Measurements from ENCODE around the gene VKORC1. TPM values are rescaled to one million over a fixed set of nuclear protein-coding genes. Genes with fewer than 3 reads are reported as not detected.

The VKORC1 gene
- total and polyA plus RNA-seq, 2 of the 8 experiments (the other 6 are each of a cell fraction or from before 2014, with no cell fraction given), result 84.1 to 483 TPM

GRCh38 chr16:31094088-31094423, 541 bp downstream of the VKORC1 start:
- FAIRE-seq (no peak), DNase-seq (ENCODE audit: low read depth in 1 of 2, low spot score in 2 of 2) (no peak)
- H3K27me3 ChIP-seq (replicated peaks in 1 of 4; ENCODE audit: control insufficient read depth in 3 of 4, extremely low read depth in 1 of 4, insufficient read depth in 3 of 4, low read length in 3 of 4), result no peaks in the 10 kb centered on the region
- ChIA-PET POLR2A (ENCODE audit: partially characterized antibody) (interaction anchor here (0.7 to 4.2 kb wide), 12 partner anchors 8 to 125 kb away, joined by 3 to 26 read pairs (median 4); partner anchors contain the start of genes FUS, HSD3B7, KAT8 and ZNF646), CTCF (ENCODE audit: partially characterized antibody) (interaction anchor here (1.4 kb wide), 2 partner anchors 20 to 33 kb away, joined by 3 to 5 read pairs; partner anchors contain the start of genes ZNF646 and ZNF668)
- H3K9me3 ChIP-seq (ENCODE audit: insufficient read depth in 2 of 2, low read depth in 1 of 2, low read length in 1 of 2), result no peaks in the 10 kb centered on the region
- H3K4me3 ChIP-seq (ENCODE audit: extremely low read depth in 1 of 4, insufficient read depth in 2 of 4, low read depth in 3 of 4, low read length in 4 of 4), result peak overlapping the region; percentile 87 to 96 (median 92)
- peaks cover 0 to 13% (median 4%) of the 10 kb centered on the region in 4 experiments; a peak in 5 of 8 replicates for H3K36me3 ChIP-seq (ENCODE audit: control insufficient read depth in 2 of 4, insufficient read depth in 4 of 4, low read length in 3 of 4)
- peak overlapping the region; percentile 91 for H3K14ac ChIP-seq (ENCODE audit: insufficient read length)
- peak overlapping the region; percentile 82 for H3K56ac ChIP-seq (replicated peaks; ENCODE audit: insufficient read length, low read depth, low read length)
- H3K79me1 ChIP-seq (ENCODE audit: low read depth, low read length), result peaks cover 10% of the 10 kb centered on the region
- peak overlapping the region; percentile 16; the same call in 1 of the 2 replicates for H3K27ac ChIP-seq (ENCODE audit: low read depth, low read length)
- peak overlapping the region; percentile 89 for H4K5ac ChIP-seq (ENCODE audit: insufficient read length, low read depth, low read length)
- H4K20me1 ChIP-seq (replicated peaks in 1 of 2; ENCODE audit: control insufficient read depth in 1 of 2, insufficient read depth in 2 of 2, low read length in 2 of 2), result peaks cover 4 to 16% of the 10 kb centered on the region in 2 experiments
- no peak overlapping the region for H2AK5ac ChIP-seq (ENCODE audit: low read depth, low read length)
- H4K91ac ChIP-seq (replicated peaks; ENCODE audit: insufficient read length, low read length), result peak overlapping the region; percentile 55
- peaks cover 0 to 9% (median 3%) of the 10 kb centered on the region in 4 experiments; a peak in 4 of 7 replicates for H3K4me1 ChIP-seq (replicated peaks in 1 of 4; ENCODE audit: control insufficient read depth in 3 of 4, insufficient read depth in 4 of 4, low read length in 3 of 4)
- H2BK5ac ChIP-seq (ENCODE audit: low read depth, low read length), result peak overlapping the region; percentile 86; the same call in 1 of the 2 replicates
- peak overlapping the region; percentile 83 for H4K8ac ChIP-seq (ENCODE audit: extremely low read depth, insufficient read depth, low read length)
- WGBS, 2 experiments (ENCODE audit: extremely low coverage in 1 of 2, insufficient coverage in 1 of 2, insufficient read length in 1 of 2, insufficient replicate concordance in 2 of 2, low coverage in 1 of 2, low lambda C conversion rate in 2 of 2, missing lambda C conversion rate in 1 of 2), result 3% methylated on average over 20 of the region's 20 CpGs; no CpG with 5 or more reads in 1 of the 2 experiments
- peaks cover 10% of the 10 kb centered on the region for H3K23me2 ChIP-seq (ENCODE audit: low read depth, low read length)
- H2AFZ ChIP-seq (ENCODE audit: low read length), result peak overlapping the region; percentile 54; the same call in 1 of the 2 replicates
- no peak overlapping the region for H2BK20ac ChIP-seq (ENCODE audit: low read length)
- no peak overlapping the region for H3K23ac ChIP-seq (ENCODE audit: insufficient read length)
- peak overlapping the region; percentile 46 to 83 (median 73) for H3K9ac ChIP-seq (replicated peaks in 1 of 4; ENCODE audit: extremely low read depth in 1 of 4, low read depth in 3 of 4, low read length in 3 of 4)
- no peak overlapping the region for H2BK15ac ChIP-seq (ENCODE audit: low read length)
- 0 out of 2 replicates have a peak overlapping the region, but pooled peaks have one; percentile 23 for H2BK12ac ChIP-seq (ENCODE audit: low read depth, low read length)
- peak overlapping the region; percentile 87; the same call in 1 of the 2 replicates for H3K18ac ChIP-seq (ENCODE audit: extremely low read depth, low read length)
- peak overlapping the region; percentile 43 for H2BK120ac ChIP-seq (replicated peaks; ENCODE audit: low read depth, low read length)
- H3K4ac ChIP-seq (replicated peaks; ENCODE audit: insufficient read length, low read depth, low read length), result peak overlapping the region; percentile 3
- H3K4me2 ChIP-seq (ENCODE audit: insufficient read depth in 1 of 2, low read depth in 2 of 2, low read length in 2 of 2), result peak overlapping the region; percentile 85 to 91
- H3K79me2 ChIP-seq (ENCODE audit: control insufficient read depth in 1 of 2, insufficient read depth in 2 of 2, low read length in 2 of 2), result peaks cover 0 to 7% of the 10 kb centered on the region in 2 experiments; a peak in 1 of 4 replicates
- TF ChIP-seq SAP30 (IDR thresholded peaks at IDR 0.05; ENCODE audit: insufficient read depth, insufficient replicate concordance, low read length), result peak; percentile 37
- peak; percentile 72; the same call in 1 of the 2 replicates for TF ChIP-seq KDM1A (IDR thresholded peaks at IDR 0.05; ENCODE audit: borderline replicate concordance, low read length)
- peak in 1 of 2 experiments; percentile 94; a peak in 1 of 4 replicates for TF ChIP-seq HDAC2 (IDR thresholded peaks at IDR 0.05; ENCODE audit: borderline replicate concordance in 1 of 2, low read depth in 2 of 2, low read length in 2 of 2)
- no peak for TF ChIP-seq EGR1 (IDR thresholded peaks at IDR 0.05; ENCODE audit: borderline replicate concordance, low read depth, low read length)
- peak; percentile 14; the same call in 1 of the 2 replicates for TF ChIP-seq CREB1 (IDR thresholded peaks at IDR 0.05)
